ENCODE data around the gene CKAP2L.

Gene CKAP2L

GRCh38 chr2:112798979-112799975 is 34.9 kb upstream of the CKAP2L start:
- Histone ChIP-seq H3K36me3 (replicated peaks; ENCODE audit: low read depth, low read length) (no peaks in the 10 kb centered on the region), H3K79me2 (ENCODE audit: low read length) (no peaks in the 10 kb centered on the region), H3K9me3 (ENCODE audit: insufficient read depth, low read length) (no peaks in the 10 kb centered on the region), H3K4me3 (ENCODE audit: low read length) (no peak overlapping the region), H2AFZ (ENCODE audit: low read depth, low read length) (no peak overlapping the region), H3K27ac (ENCODE audit: low read length) (peak overlapping the region; percentile 60), H3K9ac (ENCODE audit: low read length) (no peak overlapping the region), H3K4me1 (ENCODE audit: low read length) (peaks cover 43% of the 10 kb centered on the region), H3K27me3 (ENCODE audit: low read depth, low read length) (no peaks in the 10 kb centered on the region), H4K20me1 (ENCODE audit: insufficient read depth, low read length) (no peaks in the 10 kb centered on the region), H3K4me2 (ENCODE audit: low read length) (peak overlapping the region; percentile 41)
- TF ChIP-seq CTCF (IDR thresholded peaks at IDR 0.05; ENCODE audit: low read depth, low read length): no peak
- TF ChIP-seq EZH2phosphoT487 (IDR thresholded peaks at IDR 0.05; ENCODE audit: low read depth): no peak

- no peaks in the 10 kb centered on the region for H3K9me3 ChIP-seq (ENCODE audit: insufficient read depth, low read length)
- H3K4me1 ChIP-seq (ENCODE audit: low read length): peaks cover 46% of the 10 kb centered on the region
- no peak overlapping the region for H3K4me2 ChIP-seq (ENCODE audit: low read length)
- H3K27me3 ChIP-seq (ENCODE audit: low read depth, low read length): no peaks in the 10 kb centered on the region
- H4K20me1 ChIP-seq (ENCODE audit: insufficient read depth, low read length): no peaks in the 10 kb centered on the region
- H2AFZ ChIP-seq (ENCODE audit: low read depth, low read length): no peak overlapping the region
- no peaks in the 10 kb centered on the region for H3K79me2 ChIP-seq (ENCODE audit: low read length)
- no peak overlapping the region for H3K9ac ChIP-seq (ENCODE audit: low read length)
- H3K27ac ChIP-seq (ENCODE audit: low read length): no peak overlapping the region
- no peak overlapping the region for H3K4me3 ChIP-seq (ENCODE audit: low read length)
- TF ChIP-seq EZH2phosphoT487 (IDR thresholded peaks at IDR 0.05; ENCODE audit: low read depth) (no peak), CTCF (IDR thresholded peaks at IDR 0.05; ENCODE audit: low read depth, low read length) (no peak)
- H3K36me3 ChIP-seq (replicated peaks; ENCODE audit: low read depth, low read length): no peaks in the 10 kb centered on the region
Observed at GRCh38 chr2:112796486-112796885, 32.1 kb upstream of the CKAP2L start.

- 0 out of 2 replicates have a peak overlapping the region, but pooled peaks have one; percentile 12 for H3K27ac ChIP-seq (ENCODE audit: low read length)
- no peaks in the 10 kb centered on the region for H3K79me2 ChIP-seq (ENCODE audit: low read length)
- H3K36me3 ChIP-seq (replicated peaks; ENCODE audit: low read depth, low read length): no peaks in the 10 kb centered on the region
- H2AFZ ChIP-seq (ENCODE audit: low read depth, low read length): no peak overlapping the region
- no peaks in the 10 kb centered on the region for H3K9me3 ChIP-seq (ENCODE audit: insufficient read depth, low read length)
- 0 out of 2 replicates have a peak overlapping the region, but pooled peaks have one; percentile 6 for H3K4me2 ChIP-seq (ENCODE audit: low read length)
- no peak overlapping the region for H3K9ac ChIP-seq (ENCODE audit: low read length)
- H3K27me3 ChIP-seq (ENCODE audit: low read depth, low read length): no peaks in the 10 kb centered on the region
- H4K20me1 ChIP-seq (ENCODE audit: insufficient read depth, low read length): no peaks in the 10 kb centered on the region
- no peak overlapping the region for H3K4me3 ChIP-seq (ENCODE audit: low read length)
- TF ChIP-seq EZH2phosphoT487 (IDR thresholded peaks at IDR 0.05; ENCODE audit: low read depth): no peak
- TF ChIP-seq CTCF (IDR thresholded peaks at IDR 0.05; ENCODE audit: low read depth, low read length): no peak
- peaks cover 46% of the 10 kb centered on the region for H3K4me1 ChIP-seq (ENCODE audit: low read length)
Observed at GRCh38 chr2:112795774-112796173, 31.4 kb upstream of the CKAP2L start.

GRCh38 chr2:112794841-112795240 is 30.4 kb upstream of the CKAP2L start:
- no peak overlapping the region for H2AFZ ChIP-seq (ENCODE audit: low read depth, low read length)
- no peaks in the 10 kb centered on the region for H4K20me1 ChIP-seq (ENCODE audit: insufficient read depth, low read length)
- peak overlapping the region; percentile 57; the same call in 1 of the 2 replicates for H3K4me2 ChIP-seq (ENCODE audit: low read length)
- no peak for TF ChIP-seq EZH2phosphoT487 (IDR thresholded peaks at IDR 0.05; ENCODE audit: low read depth)
- TF ChIP-seq CTCF (IDR thresholded peaks at IDR 0.05; ENCODE audit: low read depth, low read length): no peak
- H3K79me2 ChIP-seq (ENCODE audit: low read length): no peaks in the 10 kb centered on the region
- peaks cover 44% of the 10 kb centered on the region for H3K4me1 ChIP-seq (ENCODE audit: low read length)
- no peak overlapping the region for H3K9ac ChIP-seq (ENCODE audit: low read length)
- H3K4me3 ChIP-seq (ENCODE audit: low read length): no peak overlapping the region
- no peaks in the 10 kb centered on the region for H3K36me3 ChIP-seq (replicated peaks; ENCODE audit: low read depth, low read length)
- no peaks in the 10 kb centered on the region for H3K9me3 ChIP-seq (ENCODE audit: insufficient read depth, low read length)
- 0 out of 2 replicates have a peak overlapping the region, but pooled peaks have one; percentile 80 for H3K27ac ChIP-seq (ENCODE audit: low read length)
- H3K27me3 ChIP-seq (ENCODE audit: low read depth, low read length): no peaks in the 10 kb centered on the region

All from OCI-LY3 (cell line).